HEK293 (cell line): ENCODE data around the gene TEC.

Experiments used
- CTCF ChIA-PET: fragments of 350-600 bp; formaldehyde crosslinking; extraction: SDS; loops from one replicate; lab custom pipeline; 2021; ENCODE audit warnings: antibody characterized with exemption; lab: Yijun Ruan, JAX
- POLR2A ChIA-PET: fragments of 300-600 bp; formaldehyde crosslinking; extraction: SDS; loops from one replicate; lab custom pipeline; 2020; ENCODE audit warnings: antibody characterized with exemption, inconsistent platforms; lab: Yijun Ruan, JAX
- H3K27ac ChIP-seq: fragments of 200-500 bp; sonication (Bioruptor generic); 2 replicates; pipeline ENCODE4 v1.5.1; 2014; ENCODE audit warnings: low read depth, low read length, control low read depth, inconsistent platforms; ENCODE audit errors: extremely low read depth
- H3K36me3 ChIP-seq, 2 experiments: fragments of 200-500 bp in 1 of 2; sonication (Bioruptor generic) in 1 of 2; 1 replicate in 1 of 2; 2 replicates in 1 of 2; pipeline ENCODE4 v1.5.1; 2014 to 2017; ENCODE audit warnings: inconsistent platforms in 2 of 2, low read length in 2 of 2; ENCODE audit not compliant: control insufficient read depth in 2 of 2, insufficient read depth in 1 of 2
- H3K4me1 ChIP-seq: fragments of 200-500 bp; sonication (Bioruptor generic); 2 replicates; pipeline ENCODE4 v1.5.1; 2014; ENCODE audit warnings: mild to moderate bottlenecking, low read length, inconsistent platforms; ENCODE audit not compliant: control insufficient read depth, insufficient read depth
- H3K4me3 ChIP-seq: 2 replicates; pipeline ENCODE4 v1.5.1; 2011; ENCODE audit warnings: low read depth, mild to moderate bottlenecking, control low read depth, low read length, moderate library complexity
- H3K9me3 ChIP-seq: fragments of 200-500 bp; sonication (Bioruptor generic); 2 replicates; pipeline ENCODE4 v1.5.1; 2014; ENCODE audit warnings: low read depth, low read length, inconsistent platforms; ENCODE audit not compliant: control insufficient read depth, insufficient read depth
- CTCF ChIP-seq: fragments of 450-650 bp; formaldehyde crosslinking; IDR thresholded peaks from 2 replicates; pipeline ENCODE4 v1.5.1; 2016; ENCODE audit warnings: missing biosample characterization, missing genetic modification characterization
- GLI2 ChIP-seq: fragments of 450-650 bp; formaldehyde crosslinking; IDR thresholded peaks from 2 replicates; pipeline ENCODE4; 2017; ENCODE audit warnings: missing biosample characterization, missing genetic modification characterization, low read depth, borderline replicate concordance
- GLIS1 ChIP-seq: fragments of 450-650 bp; formaldehyde crosslinking; IDR thresholded peaks from 2 replicates; pipeline ENCODE4 v1.5.1; 2016; ENCODE audit warnings: missing biosample characterization, missing genetic modification characterization
- KLF10 ChIP-seq: fragments of 450-650 bp; IDR thresholded peaks from 2 replicates; pipeline ENCODE4 v1.5.1; 2018; ENCODE audit warnings: missing biosample characterization, mild to moderate bottlenecking, missing genetic modification characterization
- MZF1 ChIP-seq: fragments of 450-650 bp; formaldehyde crosslinking; IDR thresholded peaks from 2 replicates; pipeline ENCODE4 v1.5.1; 2017; ENCODE audit warnings: missing biosample characterization, missing genetic modification characterization, borderline replicate concordance
- OVOL3 ChIP-seq: fragments of 450-650 bp; formaldehyde crosslinking; IDR thresholded peaks from 2 replicates; pipeline ENCODE4 v1.5.1; 2016; ENCODE audit warnings: missing biosample characterization, missing genetic modification characterization
- PRDM1 ChIP-seq: fragments of 450-650 bp; formaldehyde crosslinking; IDR thresholded peaks from 2 replicates; pipeline ENCODE4; 2016; ENCODE audit warnings: missing biosample characterization, missing genetic modification characterization
- ZFP37 ChIP-seq: fragments of 450-650 bp; formaldehyde crosslinking; IDR thresholded peaks from 2 replicates; pipeline ENCODE4 v1.5.1; 2016; ENCODE audit warnings: missing biosample characterization, missing genetic modification characterization
- ZFP69B ChIP-seq: fragments of 450-650 bp; formaldehyde crosslinking; IDR thresholded peaks from 2 replicates; pipeline ENCODE4 v1.5.1; 2016; ENCODE audit warnings: missing biosample characterization, missing genetic modification characterization
- ZNF146 ChIP-seq: fragments of 450-650 bp; formaldehyde crosslinking; IDR thresholded peaks from 2 replicates; pipeline ENCODE4 v1.5.1; 2016; ENCODE audit warnings: missing biosample characterization, missing genetic modification characterization
- ZNF274 ChIP-seq, 2 experiments: fragments of 200-500 bp in 1 of 2; fragments of 450-650 bp in 1 of 2; sonication (Bioruptor generic) in 1 of 2; formaldehyde crosslinking in 1 of 2; IDR thresholded peaks; 2 replicates each; pipeline versions ENCODE4 v1.5.1 to v1.6.1; 2014 to 2016; ENCODE audit warnings: borderline replicate concordance in 1 of 2, inconsistent platforms in 1 of 2, low read length in 1 of 2, missing biosample characterization in 1 of 2, missing genetic modification characterization in 1 of 2
- ZNF302 ChIP-seq: fragments of 450-650 bp; formaldehyde crosslinking; IDR thresholded peaks from 2 replicates; pipeline ENCODE4 v1.5.1; 2016; ENCODE audit warnings: missing biosample characterization, missing genetic modification characterization, low read depth
- ZNF366 ChIP-seq: fragments of 450-650 bp; formaldehyde crosslinking; conservative IDR thresholded peaks from 2 replicates; pipeline ENCODE4 v1.5.1; 2016; ENCODE audit warnings: missing biosample characterization, missing genetic modification characterization
- ZNF530 ChIP-seq: fragments of 450-650 bp; formaldehyde crosslinking; IDR thresholded peaks from 2 replicates; pipeline ENCODE4 v1.5.1; 2016; ENCODE audit warnings: low read depth, missing biosample characterization, missing genetic modification characterization
- ZNF561 ChIP-seq: fragments of 450-650 bp; IDR thresholded peaks from 2 replicates; pipeline ENCODE4 v1.5.1; 2018; ENCODE audit warnings: missing biosample characterization, missing genetic modification characterization, borderline replicate concordance
- ZNF639 ChIP-seq: fragments of 450-650 bp; formaldehyde crosslinking; IDR thresholded peaks from 2 replicates; pipeline ENCODE4 v1.5.1; 2016; ENCODE audit warnings: missing biosample characterization, missing genetic modification characterization
- ZNF654 ChIP-seq: fragments of 450-650 bp; formaldehyde crosslinking; IDR thresholded peaks from 2 replicates; pipeline ENCODE4 v1.5.1; 2016; ENCODE audit warnings: low read depth, missing biosample characterization, missing genetic modification characterization
- ZNF692 ChIP-seq: fragments of 450-650 bp; formaldehyde crosslinking; IDR thresholded peaks from 2 replicates; pipeline ENCODE4 v1.5.1; 2016; ENCODE audit warnings: missing biosample characterization, missing genetic modification characterization

TEC gene

GRCh38 chr4:48127682-48128404 is 141.8 kb downstream of the TEC start:
- POLR2A ChIA-PET, result interaction anchor here (0.6 to 1.1 kb wide), 3 partner anchors 111 to 781 kb away, joined by 3 to 6 read pairs (median 3); partner anchors contain the start of genes CNGA1, NIPAL1 and SLAIN2
- no peaks in the 10 kb centered on the region for H3K9me3 ChIP-seq
- no peaks in the 10 kb centered on the region for H3K36me3 ChIP-seq
- H3K27ac ChIP-seq, result no peak overlapping the region
- H3K4me3 ChIP-seq, result no peak overlapping the region
- no peak for TF ChIP-seq MZF1 (tag by site-specific recombination)
- 0 out of 2 replicates have a peak, but pooled peaks have one; percentile 50 for TF ChIP-seq ZFP69B (tag by site-specific recombination)
- no peak for TF ChIP-seq PRDM1
- TF ChIP-seq ZNF302 (tag by site-specific recombination), result no peak
- TF ChIP-seq ZNF274 (IDR thresholded peaks at IDR 0.05; ENCODE audit: low read length), result no peak
- TF ChIP-seq ZNF274 (tag by site-specific recombination; IDR thresholded peaks at IDR 0.05; ENCODE audit: borderline replicate concordance), result no peak
- peak; percentile 55 for TF ChIP-seq ZNF654 (tag by site-specific recombination)
- peak; percentile 18; the same call in 1 of the 2 replicates for TF ChIP-seq GLIS1
- TF ChIP-seq OVOL3 (tag by site-specific recombination), result no peak
- peak; percentile 85 for TF ChIP-seq ZNF692 (tag by site-specific recombination)
- TF ChIP-seq CTCF (tag by site-specific recombination), result peak; percentile 49
- no peak for TF ChIP-seq ZNF366 (tag by site-specific recombination)
- CTCF ChIA-PET, result interaction anchor here (0.5 to 3.5 kb wide), 9 partner anchors 12 to 418 kb away, joined by 3 to 19 read pairs (median 4); no protein-coding TSS in a partner anchor
- H3K4me1 ChIP-seq, result no peaks in the 10 kb centered on the region

- no peak for TF ChIP-seq ZNF561 (tag by site-specific recombination)
- no peak for TF ChIP-seq KLF10 (tag by site-specific recombination)
- no peak for TF ChIP-seq GLI2 (tag by site-specific recombination)
- no peak for TF ChIP-seq ZFP37 (tag by site-specific recombination)
- no peak for TF ChIP-seq ZNF639 (tag by site-specific recombination)
- no peak for TF ChIP-seq ZNF146 (tag by site-specific recombination)
- TF ChIP-seq ZNF530, result no peak
- Histone ChIP-seq H3K27ac (no peak overlapping the region), H3K36me3 (no peaks in the 10 kb centered on the region), H3K4me1 (no peaks in the 10 kb centered on the region), H3K4me3 (no peak overlapping the region), H3K9me3 (no peaks in the 10 kb centered on the region)
- CTCF ChIA-PET, result interaction anchor here (0.5 to 3.5 kb wide), 11 partner anchors 11 to 418 kb away, joined by 3 to 19 read pairs (median 4); no protein-coding TSS in a partner anchor
- POLR2A ChIA-PET, result no interaction called here
Observed at GRCh38 chr4:48127231-48127630, 142.4 kb downstream of the TEC start.
